K562 (cell line): ENCODE data around the gene USP49. TPM values are rescaled to one million over a fixed set of nuclear protein-coding genes. Genes with fewer than 3 reads are reported as not detected.

ENCODE experiments used
- ATF7 ChIP-seq: fragments of 450-650 bp; IDR thresholded peaks from 2 replicates; pipeline ENCODE4 v1.7.1; 2014; ENCODE audit warnings: mild to moderate bottlenecking, moderate library complexity
- FOXO4 ChIP-seq: fragments of 450-650 bp; formaldehyde crosslinking; IDR thresholded peaks from 2 replicates; pipeline ENCODE4 v1.4.0; 2020; ENCODE audit warnings: mild to moderate bottlenecking, moderate library complexity
- GTF2B ChIP-seq: IDR thresholded peaks from 2 replicates; pipeline ENCODE4 v1.6.1; 2011; ENCODE audit not compliant: insufficient read length; ENCODE audit errors: extremely low read depth
- GTF3C2 ChIP-seq: IDR thresholded peaks from 3 replicates; pipeline ENCODE4 v1.6.1; 2011; ENCODE audit warnings: borderline replicate concordance, mild to moderate bottlenecking, moderate library complexity; ENCODE audit not compliant: insufficient read length; ENCODE audit errors: extremely low read depth
- HMG20A ChIP-seq: fragments of 450-650 bp; formaldehyde crosslinking; conservative IDR thresholded peaks from 2 replicates; pipeline ENCODE4 v1.4.0; 2020; ENCODE audit warnings: mild to moderate bottlenecking, mixed read lengths
- HNRNPK ChIP-seq: fragments of 200-400 bp; formaldehyde crosslinking; IDR thresholded peaks from one replicate; pipeline ENCODE4 v1.6.1; 2018; ENCODE audit warnings: mild to moderate bottlenecking, low read depth, low read length; ENCODE audit not compliant: poor library complexity, severe bottlenecking
- PCBP1 ChIP-seq: fragments of 200-400 bp; formaldehyde crosslinking; IDR thresholded peaks from 2 replicates; pipeline ENCODE4 v1.6.1; 2018; ENCODE audit warnings: mild to moderate bottlenecking, low read depth, low read length; ENCODE audit not compliant: poor library complexity, severe bottlenecking
- PRPF4 ChIP-seq: fragments of 200-400 bp; formaldehyde crosslinking; IDR thresholded peaks from one replicate; pipeline ENCODE4 v1.6.1; 2017; ENCODE audit warnings: low read length, low read depth, mild to moderate bottlenecking; ENCODE audit not compliant: insufficient read depth, poor library complexity, severe bottlenecking
- WHSC1 ChIP-seq: IDR thresholded peaks from one replicate; pipeline ENCODE4 v1.6.1; 2012; ENCODE audit warnings: low read length, control low read depth, inconsistent platforms
- ZNF224 ChIP-seq: sonication (generic); formaldehyde crosslinking; IDR thresholded peaks from 2 replicates; pipeline ENCODE4 v1.8.0; 2022; ENCODE audit warnings: mild to moderate bottlenecking, missing genetic modification reagents
- ZNF398 ChIP-seq: fragments of 250-450 bp; sonication (Bioruptor Pico); IDR thresholded peaks from 2 replicates; pipeline ENCODE4 v1.8.0; 2021; ENCODE audit warnings: moderate library complexity, mild to moderate bottlenecking, inconsistent platforms
- polyA plus RNA-seq, 8 experiments: library from polyadenylated mRNA; depleted of rRNA in 4 of 8; stranded (reverse) in 5 of 8; unstranded in 3 of 8; fragments of >200 nt; fragmentation: Nextera tagmentation in 2 of 8; fragmentation: Illumina TruSeq in 1 of 8; extraction: Ambion mirVana in 2 of 8; extraction: Trizol in 1 of 8; gene quantifications; 2 replicates each; pipeline versions ENCODE4 v1.2.1 to v1.2.3, GENCODE V29; 2011 to 2014; ENCODE audit warnings: inconsistent platforms in 1 of 8, missing spikeins in 1 of 8
- total RNA-seq, 7 experiments: library from RNA; depleted of rRNA in 6 of 7; stranded (reverse); fragments of >200 nt in 6 of 7; fragmentation: Illumina TruSeq in 2 of 7; extraction: Trizol in 2 of 7; gene quantifications; 2 replicates each; pipeline versions ENCODE4 v1.2.1 to v1.2.3, GENCODE V29; 2011 to 2021; ENCODE audit warnings: low replicate concordance in 1 of 7
- TF ChIP-seq, protein P1 (sequence below): fragments of 150-350 bp; IDR thresholded peaks from 2 replicates; pipeline ENCODE4 v1.6.1; 2014; ENCODE audit warnings: low read depth, mild to moderate bottlenecking, low read length, borderline replicate concordance
- TF ChIP-seq, protein P2 (sequence below): fragments of 250-450 bp; sonication (Bioruptor Pico); IDR thresholded peaks from 2 replicates; pipeline ENCODE4 v1.5.0; 2020; ENCODE audit warnings: mild to moderate bottlenecking

USP49 gene
- total and polyA plus RNA-seq, 9 of the 15 experiments (the other 6 are each of a cell fraction or from before 2014, with no cell fraction given), result 1.0 to 9.9 (median 6.5) TPM

- TF ChIP-seq HNRNPK, result no peak
- no peak for TF ChIP-seq WHSC1
- TF ChIP-seq, protein P1, sequence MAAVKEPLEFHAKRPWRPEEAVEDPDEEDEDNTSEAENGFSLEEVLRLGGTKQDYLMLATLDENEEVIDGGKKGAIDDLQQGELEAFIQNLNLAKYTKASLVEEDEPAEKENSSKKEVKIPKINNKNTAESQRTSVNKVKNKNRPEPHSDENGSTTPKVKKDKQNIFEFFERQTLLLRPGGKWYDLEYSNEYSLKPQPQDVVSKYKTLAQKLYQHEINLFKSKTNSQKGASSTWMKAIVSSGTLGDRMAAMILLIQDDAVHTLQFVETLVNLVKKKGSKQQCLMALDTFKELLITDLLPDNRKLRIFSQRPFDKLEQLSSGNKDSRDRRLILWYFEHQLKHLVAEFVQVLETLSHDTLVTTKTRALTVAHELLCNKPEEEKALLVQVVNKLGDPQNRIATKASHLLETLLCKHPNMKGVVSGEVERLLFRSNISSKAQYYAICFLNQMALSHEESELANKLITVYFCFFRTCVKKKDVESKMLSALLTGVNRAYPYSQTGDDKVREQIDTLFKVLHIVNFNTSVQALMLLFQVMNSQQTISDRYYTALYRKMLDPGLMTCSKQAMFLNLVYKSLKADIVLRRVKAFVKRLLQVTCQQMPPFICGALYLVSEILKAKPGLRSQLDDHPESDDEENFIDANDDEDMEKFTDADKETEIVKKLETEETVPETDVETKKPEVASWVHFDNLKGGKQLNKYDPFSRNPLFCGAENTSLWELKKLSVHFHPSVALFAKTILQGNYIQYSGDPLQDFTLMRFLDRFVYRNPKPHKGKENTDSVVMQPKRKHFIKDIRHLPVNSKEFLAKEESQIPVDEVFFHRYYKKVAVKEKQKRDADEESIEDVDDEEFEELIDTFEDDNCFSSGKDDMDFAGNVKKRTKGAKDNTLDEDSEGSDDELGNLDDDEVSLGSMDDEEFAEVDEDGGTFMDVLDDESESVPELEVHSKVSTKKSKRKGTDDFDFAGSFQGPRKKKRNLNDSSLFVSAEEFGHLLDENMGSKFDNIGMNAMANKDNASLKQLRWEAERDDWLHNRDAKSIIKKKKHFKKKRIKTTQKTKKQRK, result no peak
- TF ChIP-seq FOXO4 (CRISPR knock-in tag), result no peak
- TF ChIP-seq ZNF224 (CRISPR knock-in tag), result no peak
- TF ChIP-seq, protein P2, sequence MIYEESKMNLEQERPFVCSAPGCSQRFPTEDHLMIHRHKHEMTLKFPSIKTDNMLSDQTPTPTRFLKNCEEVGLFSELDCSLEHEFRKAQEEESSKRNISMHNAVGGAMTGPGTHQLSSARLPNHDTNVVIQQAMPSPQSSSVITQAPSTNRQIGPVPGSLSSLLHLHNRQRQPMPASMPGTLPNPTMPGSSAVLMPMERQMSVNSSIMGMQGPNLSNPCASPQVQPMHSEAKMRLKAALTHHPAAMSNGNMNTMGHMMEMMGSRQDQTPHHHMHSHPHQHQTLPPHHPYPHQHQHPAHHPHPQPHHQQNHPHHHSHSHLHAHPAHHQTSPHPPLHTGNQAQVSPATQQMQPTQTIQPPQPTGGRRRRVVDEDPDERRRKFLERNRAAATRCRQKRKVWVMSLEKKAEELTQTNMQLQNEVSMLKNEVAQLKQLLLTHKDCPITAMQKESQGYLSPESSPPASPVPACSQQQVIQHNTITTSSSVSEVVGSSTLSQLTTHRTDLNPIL (CRISPR knock-in tag), result no peak
- TF ChIP-seq GTF3C2, result no peak
- TF ChIP-seq PRPF4, result no peak
- no peak for TF ChIP-seq PCBP1
- peak; percentile 83 for TF ChIP-seq ATF7
- TF ChIP-seq GTF2B, result no peak
- TF ChIP-seq ZNF398 (CRISPR knock-in tag), result no peak
- no peak for TF ChIP-seq HMG20A (CRISPR knock-in tag)
These were observed 147.7 kb downstream of the USP49 start, which contains the start of gene PGC (continued) for GRCh38 chr6:41747256-41748101.
